BLaER1 treated with 17β-estradiol and CSF1 and Interleukin-3, amounts not matched to agents 10 nM and 100 nM (cell line): ENCODE data around the gene ACKR3.

Source experiments
- H3K27ac ChIP-seq, 11 experiments: shearing (Covaris generic); formaldehyde crosslinking; 2 replicates each; pipeline ENCODE4 v1.8.1; 2022
- H3K27me3 ChIP-seq, 11 experiments: shearing (Covaris generic); formaldehyde crosslinking; 2 replicates each; pipeline ENCODE4 v1.8.1; 2022
- H3K36me3 ChIP-seq, 11 experiments: shearing (Covaris generic); formaldehyde crosslinking; 2 replicates each; pipeline ENCODE4 v1.8.1; 2022
- H3K4me1 ChIP-seq, 10 experiments: shearing (Covaris generic); formaldehyde crosslinking; 2 replicates each; pipeline ENCODE4 v1.8.1; 2022
- H3K4me2 ChIP-seq, 11 experiments: shearing (Covaris generic); formaldehyde crosslinking; 2 replicates each; pipeline ENCODE4 v1.8.1; 2022
- H3K4me3 ChIP-seq, 10 experiments: shearing (Covaris generic); formaldehyde crosslinking; 2 replicates each; pipeline ENCODE4 v1.8.1; 2022
- H3K9ac ChIP-seq, 11 experiments: shearing (Covaris generic); formaldehyde crosslinking; 2 replicates each; pipeline ENCODE4 v1.8.1; 2022
- H3K9me3 ChIP-seq, 11 experiments: shearing (Covaris generic); formaldehyde crosslinking; replicated peaks in 1 of 11; 2 replicates each; pipeline ENCODE4 v1.8.1; 2022
- H4K20me1 ChIP-seq, 11 experiments: shearing (Covaris generic); formaldehyde crosslinking; 2 replicates each; pipeline ENCODE4 v1.8.1; 2022
- Cebpa-rat ChIP-seq, 11 experiments: shearing (Covaris generic); IDR thresholded peaks; 2 replicates each; pipeline ENCODE4 v1.8.1; 2022

Gene ACKR3

DNA sequence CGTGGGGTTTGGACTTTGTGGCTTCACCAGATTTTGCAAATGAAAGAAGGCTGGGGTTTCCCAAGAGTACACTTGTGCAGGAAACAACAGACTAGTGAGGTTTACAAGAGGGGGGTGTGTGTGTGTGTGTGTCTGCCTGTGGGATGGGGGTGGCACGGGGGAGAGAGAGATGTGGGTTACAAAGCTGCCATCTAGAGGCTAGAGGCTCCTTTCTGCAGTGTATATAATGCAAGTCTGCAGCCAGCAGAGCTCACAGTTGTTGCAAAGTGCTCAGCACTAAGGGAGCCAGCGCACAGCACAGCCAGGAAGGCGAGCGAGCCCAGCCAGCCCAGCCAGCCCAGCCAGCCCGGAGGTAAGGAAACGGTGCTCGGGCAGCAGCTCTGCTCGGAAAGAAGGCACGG lies at the start of gene ACKR3:
Gene ACKR3, plus strand, starts transcription at position 253 of the 401 bp plus-strand sequence. CDS start 10,641 bp downstream, outside the sequence.
- Histone ChIP-seq H3K9me3 (no peaks in the 10 kb centered on the region), H3K4me3 (peak within 1 kb of the TSS; percentile 37 to 71 (median 54)), H4K20me1 (peaks cover 0 to 27% (median 0%) of the 10 kb centered on the region in 11 experiments; a peak in 3 of 22 replicates), H3K9ac (peak within 1 kb of the TSS; percentile 27 to 74 (median 57); a peak in 20 of 22 replicates), H3K4me2 (peak within 1 kb of the TSS; percentile 88 to 98 (median 96)), H3K27ac (peak within 1 kb of the TSS in 9 of 11 experiments; percentile 27 to 58 (median 56); a peak in 16 of 22 replicates), H3K4me1 (peaks cover 50 to 83% (median 81%) of the 10 kb centered on the region in 10 experiments), H3K27me3 (peaks cover 42 to 58% (median 48%) of the 10 kb centered on the region in 11 experiments), H3K36me3 (no peaks in the 10 kb centered on the region)
- TF ChIP-seq Cebpa-rat (IDR thresholded peaks at IDR 0.05), result peak in 4 of 11 experiments; percentile 20 to 68 (median 62); a peak in 5 of 22 replicates

- Histone ChIP-seq H3K36me3 (no peaks in the 10 kb centered on the region), H3K4me1 (peaks cover 12 to 27% (median 23%) of the 10 kb centered on the region in 10 experiments; a peak in 19 of 20 replicates), H3K9ac (no peak overlapping the region), H3K27ac (no peak overlapping the region), H3K4me2 (peak overlapping the region in 1 of 11 experiments; percentile 1; a peak in 1 of 22 replicates), H3K4me3 (no peak overlapping the region), H3K27me3 (no peaks in the 10 kb centered on the region), H3K9me3 (peaks cover 0 to 4% (median 0%) of the 10 kb centered on the region in 11 experiments; a peak in 5 of 22 replicates), H4K20me1 (no peaks in the 10 kb centered on the region)
- TF ChIP-seq Cebpa-rat (IDR thresholded peaks at IDR 0.05), result no peak
Observed at GRCh38 chr2:236521556-236521955, 48.1 kb upstream of the ACKR3 start.

- Histone ChIP-seq H4K20me1 (no peaks in the 10 kb centered on the region), H3K4me1 (peaks cover 2 to 13% (median 8%) of the 10 kb centered on the region in 10 experiments; a peak in 19 of 20 replicates), H3K36me3 (no peaks in the 10 kb centered on the region), H3K27me3 (no peaks in the 10 kb centered on the region), H3K4me2 (no peak overlapping the region), H3K9ac (no peak overlapping the region), H3K9me3 (peaks cover 0 to 7% (median 0%) of the 10 kb centered on the region in 11 experiments; a peak in 5 of 22 replicates), H3K27ac (no peak overlapping the region), H3K4me3 (no peak overlapping the region)
- no peak for TF ChIP-seq Cebpa-rat (IDR thresholded peaks at IDR 0.05)
Observed at GRCh38 chr2:236523249-236523648, 46.4 kb upstream of the ACKR3 start.

DNA sequence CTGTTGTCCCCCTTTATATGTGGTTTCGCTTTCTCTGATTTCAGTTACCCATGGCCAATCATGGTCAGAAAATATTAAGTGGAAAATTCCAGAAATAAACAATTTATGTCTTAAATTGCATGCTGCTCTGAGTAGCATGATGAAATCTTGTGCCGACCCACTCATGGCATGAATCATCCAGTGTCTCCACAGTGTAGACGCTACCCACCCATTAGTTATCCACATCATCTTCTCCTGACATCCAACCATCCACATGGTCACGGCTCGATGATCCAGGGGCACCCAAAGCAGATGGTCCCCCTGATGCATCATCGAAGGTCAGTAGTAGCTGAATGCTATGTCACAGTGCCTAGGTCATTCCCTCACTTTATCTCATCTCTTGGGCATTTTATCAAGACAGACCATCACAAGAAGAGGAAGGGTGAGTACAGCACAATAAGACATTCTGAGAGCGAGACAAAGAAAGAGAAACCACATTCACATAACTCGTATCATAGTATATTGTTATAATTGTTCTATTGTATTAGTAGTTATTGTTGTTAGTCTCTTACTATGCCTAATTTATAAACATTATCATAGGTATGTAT lies 44.1 kb upstream of the ACKR3 start:
- Histone ChIP-seq H3K9me3 (peaks cover 0 to 7% (median 0%) of the 10 kb centered on the region in 11 experiments; a peak in 6 of 22 replicates), H3K4me2 (peak overlapping the region in 1 of 11 experiments; percentile 9; a peak in 1 of 22 replicates), H3K9ac (no peak overlapping the region), H3K27ac (no peak overlapping the region), H4K20me1 (no peaks in the 10 kb centered on the region), H3K36me3 (no peaks in the 10 kb centered on the region), H3K4me3 (no peak overlapping the region), H3K4me1 (peaks cover 0 to 8% (median 4%) of the 10 kb centered on the region in 10 experiments; a peak in 8 of 20 replicates), H3K27me3 (no peaks in the 10 kb centered on the region)
- no peak for TF ChIP-seq Cebpa-rat (IDR thresholded peaks at IDR 0.05)

DNA sequence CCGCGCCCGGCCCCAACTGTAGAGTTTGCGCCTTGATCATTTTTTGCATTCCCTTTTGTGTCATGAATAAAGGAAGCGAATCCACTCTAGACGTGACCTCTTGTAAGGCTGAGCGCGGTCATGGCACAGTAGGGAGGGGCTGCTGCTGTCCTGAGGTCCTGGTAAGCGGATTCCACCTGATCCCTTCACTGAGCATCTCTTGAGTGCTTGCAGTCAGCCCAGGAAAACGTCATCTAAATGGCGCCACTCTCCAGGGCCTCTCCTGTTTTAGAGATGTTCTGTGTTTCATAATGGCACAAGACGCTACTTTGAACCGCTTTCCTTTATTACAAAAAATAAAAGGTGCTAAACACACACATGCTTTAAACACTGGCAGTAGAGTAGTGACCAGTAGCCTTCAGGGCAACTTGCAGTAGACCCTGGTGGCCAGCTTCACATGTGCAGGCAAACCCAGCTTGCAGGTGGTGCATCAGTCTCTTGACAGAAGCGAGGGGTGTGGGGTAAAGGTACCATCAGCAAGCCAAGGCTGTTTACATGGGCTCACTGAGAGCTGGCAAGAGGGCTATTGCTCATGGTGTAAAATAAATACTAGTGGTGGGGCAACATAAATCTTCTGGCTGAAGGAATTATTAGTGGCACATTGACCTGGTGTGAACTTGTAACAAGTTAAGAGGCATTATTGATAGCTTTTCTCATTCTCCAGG lies 43.0 kb upstream of the ACKR3 start:
- Histone ChIP-seq H3K4me1 (peaks cover 0 to 18% (median 11%) of the 10 kb centered on the region in 10 experiments; a peak in 9 of 20 replicates), H3K27ac (no peak overlapping the region), H3K36me3 (no peaks in the 10 kb centered on the region), H3K4me3 (no peak overlapping the region), H3K9ac (no peak overlapping the region), H3K27me3 (no peaks in the 10 kb centered on the region), H3K4me2 (no peak overlapping the region), H3K9me3 (peaks cover 0 to 7% (median 0%) of the 10 kb centered on the region in 11 experiments; a peak in 6 of 22 replicates), H4K20me1 (no peaks in the 10 kb centered on the region)
- no peak for TF ChIP-seq Cebpa-rat (IDR thresholded peaks at IDR 0.05)

DNA sequence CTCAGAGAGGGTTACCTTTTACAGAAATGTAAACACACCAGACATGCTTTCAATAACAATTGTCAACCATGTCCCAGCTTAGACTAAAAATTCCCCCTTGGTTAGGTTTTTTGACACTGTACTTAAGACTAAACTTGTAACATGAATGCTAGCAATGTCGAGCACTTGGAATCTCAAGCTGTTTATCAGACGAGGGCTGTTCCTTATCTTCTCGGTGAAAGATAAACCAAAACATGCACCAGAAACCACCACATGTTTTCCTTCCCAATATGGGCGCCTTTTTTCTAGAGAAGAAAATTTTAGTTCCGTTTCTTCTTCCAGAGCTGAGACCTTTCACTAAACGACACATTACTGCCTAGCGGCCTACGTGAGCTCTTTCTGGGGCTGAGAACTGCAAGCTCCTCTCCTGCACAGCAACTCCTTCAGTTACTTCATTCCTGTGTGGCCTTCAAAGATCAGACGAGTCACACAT lies 42.4 kb upstream of the ACKR3 start:
- H4K20me1 ChIP-seq, result no peaks in the 10 kb centered on the region
- no peaks in the 10 kb centered on the region for H3K27me3 ChIP-seq
- no peak overlapping the region for H3K27ac ChIP-seq
- peaks cover 0 to 18% (median 10%) of the 10 kb centered on the region in 10 experiments; a peak in 9 of 20 replicates for H3K4me1 ChIP-seq
- TF ChIP-seq Cebpa-rat (IDR thresholded peaks at IDR 0.05), result no peak
- H3K9ac ChIP-seq, result no peak overlapping the region
- no peak overlapping the region for H3K4me2 ChIP-seq
- H3K36me3 ChIP-seq, result no peaks in the 10 kb centered on the region
- H3K4me3 ChIP-seq, result no peak overlapping the region
- H3K9me3 ChIP-seq, result peaks cover 0 to 7% (median 0%) of the 10 kb centered on the region in 11 experiments; a peak in 6 of 22 replicates

- H3K36me3 ChIP-seq, result no peaks in the 10 kb centered on the region
- H3K4me1 ChIP-seq, result peaks cover 0 to 18% (median 10%) of the 10 kb centered on the region in 10 experiments; a peak in 9 of 20 replicates
Observed at GRCh38 chr2:236529606-236530005, 40.0 kb upstream of the ACKR3 start.

DNA sequence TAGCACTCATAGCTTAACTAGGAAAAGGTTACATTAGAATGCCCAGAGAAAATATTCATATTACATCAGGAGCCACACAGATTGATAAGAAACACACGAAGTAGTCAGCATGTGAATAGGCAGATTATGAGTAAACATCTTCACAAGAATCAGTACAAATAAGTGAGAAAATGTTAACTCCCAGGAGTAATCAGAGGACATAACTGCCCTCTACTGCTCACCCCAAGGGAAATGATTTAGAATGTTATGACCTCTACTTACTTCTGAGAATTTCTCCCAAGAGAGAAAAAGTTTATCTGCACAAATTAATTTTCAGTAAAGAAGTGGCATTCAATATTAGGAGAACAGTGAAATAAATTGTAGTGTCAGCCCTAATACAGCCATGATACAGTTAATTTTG lies 39.1 kb upstream of the ACKR3 start:
- TF ChIP-seq Cebpa-rat (IDR thresholded peaks at IDR 0.05), result no peak
- Histone ChIP-seq H3K9ac (no peak overlapping the region), H3K27ac (no peak overlapping the region), H3K27me3 (no peaks in the 10 kb centered on the region), H4K20me1 (no peaks in the 10 kb centered on the region), H3K9me3 (peaks cover 0 to 11% (median 3%) of the 10 kb centered on the region in 11 experiments; a peak in 6 of 22 replicates), H3K36me3 (no peaks in the 10 kb centered on the region), H3K4me1 (peaks cover 0 to 18% (median 10%) of the 10 kb centered on the region in 10 experiments; a peak in 9 of 20 replicates), H3K4me3 (no peak overlapping the region), H3K4me2 (peak overlapping the region in 6 of 11 experiments; percentile 19 to 28 (median 23); a peak in 7 of 22 replicates)

More at GRCh38 chr2:236529606-236530005, 40.0 kb upstream of the ACKR3 start:
- Histone ChIP-seq H3K4me3 (no peak overlapping the region), H3K9me3 (peaks cover 0 to 8% (median 2%) of the 10 kb centered on the region in 11 experiments; a peak in 6 of 22 replicates), H3K9ac (no peak overlapping the region), H3K4me2 (no peak overlapping the region), H3K27me3 (no peaks in the 10 kb centered on the region), H3K27ac (no peak overlapping the region), H4K20me1 (no peaks in the 10 kb centered on the region)
- no peak for TF ChIP-seq Cebpa-rat (IDR thresholded peaks at IDR 0.05)

- TF ChIP-seq Cebpa-rat (IDR thresholded peaks at IDR 0.05), result no peak
- Histone ChIP-seq H3K4me3 (no peak overlapping the region), H3K4me1 (peaks cover 0 to 20% (median 11%) of the 10 kb centered on the region in 10 experiments; a peak in 12 of 20 replicates), H3K27ac (no peak overlapping the region), H3K4me2 (peak overlapping the region in 6 of 11 experiments; percentile 12 to 28 (median 21); a peak in 6 of 22 replicates), H3K27me3 (no peaks in the 10 kb centered on the region), H3K9ac (no peak overlapping the region), H3K9me3 (peaks cover 0 to 11% (median 3%) of the 10 kb centered on the region in 11 experiments; a peak in 6 of 22 replicates), H4K20me1 (no peaks in the 10 kb centered on the region), H3K36me3 (no peaks in the 10 kb centered on the region)
Observed at GRCh38 chr2:236531195-236531594, 38.4 kb upstream of the ACKR3 start.
